Measurements from ENCODE around the gene CENPB. TPM values are rescaled to one million over a fixed set of nuclear protein-coding genes. Genes with fewer than 3 reads are reported as not detected.

Gene CENPB
- polyA plus RNA-seq, 1 donor from 2014 or later = 37.9 TPM

- no peaks in the 10 kb centered on the region for H3K79me2 ChIP-seq (replicated peaks; ENCODE audit: insufficient read depth, low read length)
- TF ChIP-seq SMC3 (conservative IDR thresholded peaks at IDR 0.05; ENCODE audit: poor library complexity) (no peak), TAF1 (IDR thresholded peaks at IDR 0.05; ENCODE audit: low read depth) (no peak), EZH2 (IDR thresholded peaks at IDR 0.05; ENCODE audit: borderline replicate concordance, insufficient read depth, low read length, poor library complexity, severe bottlenecking) (no peak), REST (IDR thresholded peaks at IDR 0.05; ENCODE audit: borderline replicate concordance) (no peak), MXI1 (conservative IDR thresholded peaks at IDR 0.05; ENCODE audit: poor library complexity, severe bottlenecking) (no peak), CTCF (IDR thresholded peaks at IDR 0.05; ENCODE audit: poor library complexity, severe bottlenecking) (no peak), POLR2AphosphoS5 (IDR thresholded peaks at IDR 0.05) (no peak), EP300 (conservative IDR thresholded peaks at IDR 0.05; ENCODE audit: poor library complexity, severe bottlenecking) (no peak), RAD21 (conservative IDR thresholded peaks at IDR 0.05) (no peak)
- H3K4me3 ChIP-seq (ENCODE audit: low read length) = no peak overlapping the region
- H3K27me3 ChIP-seq (ENCODE audit: insufficient read depth, low read depth, low read length) = peaks cover 20% of the 10 kb centered on the region
- no peaks in the 10 kb centered on the region for H3K9me2 ChIP-seq (ENCODE audit: insufficient read depth, low read length)
- H3K27ac ChIP-seq (ENCODE audit: low read length) = no peak overlapping the region
- no peak overlapping the region for H2AFZ ChIP-seq (ENCODE audit: low read depth, low read length)
- no peaks in the 10 kb centered on the region for H3K36me3 ChIP-seq (ENCODE audit: insufficient read depth, low read length)
- H3K9me3 ChIP-seq (ENCODE audit: low read length) = no peaks in the 10 kb centered on the region
- no peaks in the 10 kb centered on the region for H3F3A ChIP-seq (ENCODE audit: insufficient read depth, low read length, poor library complexity, severe bottlenecking)
- no peak overlapping the region for H3K9ac ChIP-seq (ENCODE audit: low read length)
- no peaks in the 10 kb centered on the region for H4K20me1 ChIP-seq (ENCODE audit: insufficient read depth)
- no peak overlapping the region for H3K4me2 ChIP-seq (ENCODE audit: low read length)
Observed at GRCh38 chr20:3740615-3741301, 45.8 kb downstream of the CENPB start.

- no peak for TF ChIP-seq EP300 (conservative IDR thresholded peaks at IDR 0.05; ENCODE audit: poor library complexity, severe bottlenecking)
- H3K4me2 ChIP-seq (ENCODE audit: low read length) = no peak overlapping the region
- H3K4me3 ChIP-seq (ENCODE audit: low read length) = no peak overlapping the region
- no peaks in the 10 kb centered on the region for H3K36me3 ChIP-seq (ENCODE audit: insufficient read depth, low read length)
- no peaks in the 10 kb centered on the region for H4K20me1 ChIP-seq (ENCODE audit: insufficient read depth)
- H3F3A ChIP-seq (ENCODE audit: insufficient read depth, low read length, poor library complexity, severe bottlenecking) = no peaks in the 10 kb centered on the region
- H3K27me3 ChIP-seq (ENCODE audit: insufficient read depth, low read depth, low read length) = peaks cover 12% of the 10 kb centered on the region
- no peak overlapping the region for H2AFZ ChIP-seq (ENCODE audit: low read depth, low read length)
- H3K9ac ChIP-seq (ENCODE audit: low read length) = no peak overlapping the region
- no peaks in the 10 kb centered on the region for H3K9me2 ChIP-seq (ENCODE audit: insufficient read depth, low read length)
- H3K79me2 ChIP-seq (replicated peaks; ENCODE audit: insufficient read depth, low read length) = no peaks in the 10 kb centered on the region
- H3K9me3 ChIP-seq (ENCODE audit: low read length) = no peaks in the 10 kb centered on the region
- no peak overlapping the region for H3K27ac ChIP-seq (ENCODE audit: low read length)
Observed at GRCh38 chr20:3739926-3740451, 46.6 kb downstream of the CENPB start.

Measured in neural cell (in vitro differentiated cells).